GM20000 (cell line): Measurements from ENCODE around the gene CDH12.

Source experiments
- DNase-seq: peaks from one replicate; pipeline ENCODE4 v3.0.0; 2012; ENCODE audit warnings: low spot score
- CTCF ChIP-seq: IDR thresholded peaks from 2 replicates; pipeline ENCODE4 v1.5.1; 2012; ENCODE audit warnings: mild to moderate bottlenecking, control low read depth; ENCODE audit errors: extremely low read depth, missing control alignments

CDH12 gene

GRCh38 chr5:21910731-21911130 is 942.4 kb downstream of the CDH12 start:
- no peak for TF ChIP-seq CTCF
- DNase-seq = no peak

GRCh38 chr5:21895766-21896350 is 957.3 kb downstream of the CDH12 start:
- DNase-seq = no peak
- TF ChIP-seq CTCF = no peak

GRCh38 chr5:21893161-21893560 is 960.0 kb downstream of the CDH12 start:
- TF ChIP-seq CTCF = no peak
- DNase-seq = no peak

DNA sequence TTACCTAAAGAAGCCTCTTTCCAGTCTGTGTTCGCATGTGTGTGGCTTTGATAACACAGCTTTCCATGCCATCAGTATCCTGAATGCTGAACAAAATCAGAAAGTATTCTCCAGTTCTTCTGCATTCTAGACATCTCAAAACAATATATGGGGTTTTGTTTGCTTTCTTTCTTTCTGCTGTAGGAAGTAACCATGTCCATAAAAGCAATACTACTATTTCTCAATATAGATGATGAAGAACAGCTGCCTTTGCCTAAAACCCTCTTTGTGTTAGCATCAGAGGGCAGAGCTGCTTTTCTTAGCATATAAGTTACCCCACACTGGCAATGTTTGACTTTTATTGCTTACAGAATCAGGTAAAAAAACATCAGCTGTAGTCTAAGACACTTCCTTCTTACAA is 963.6 kb downstream of the CDH12 start:
- TF ChIP-seq CTCF = no peak
- DNase-seq = no peak

- no peak for TF ChIP-seq CTCF
- DNase-seq = no peak
Observed at GRCh38 chr5:21882074-21882745, 970.9 kb downstream of the CDH12 start.

GRCh38 chr5:21880164-21880563 is 973.0 kb downstream of the CDH12 start:
- no peak for TF ChIP-seq CTCF
- no peak for DNase-seq

DNA sequence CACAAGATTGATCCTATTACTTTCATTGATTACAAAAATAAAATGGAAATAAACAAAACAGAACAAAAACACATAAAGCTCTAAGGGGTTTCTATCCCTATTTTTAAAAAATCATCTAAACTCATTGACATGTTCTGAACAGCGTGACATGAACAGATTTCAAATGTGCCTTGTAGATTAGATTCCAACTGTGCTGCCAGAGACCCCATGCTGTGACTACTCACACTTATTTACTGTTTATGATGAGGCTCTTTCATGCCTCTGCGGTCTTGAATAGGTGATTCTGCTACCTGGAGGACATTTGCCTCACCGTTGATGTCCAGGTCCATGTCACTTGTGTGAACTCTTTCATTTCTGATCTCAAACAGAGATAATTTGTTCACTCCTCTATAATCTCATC is 990.2 kb downstream of the CDH12 start:
- TF ChIP-seq CTCF = no peak
- DNase-seq = no peak
